Measurements from ENCODE around the gene KY.

KY gene

DNA sequence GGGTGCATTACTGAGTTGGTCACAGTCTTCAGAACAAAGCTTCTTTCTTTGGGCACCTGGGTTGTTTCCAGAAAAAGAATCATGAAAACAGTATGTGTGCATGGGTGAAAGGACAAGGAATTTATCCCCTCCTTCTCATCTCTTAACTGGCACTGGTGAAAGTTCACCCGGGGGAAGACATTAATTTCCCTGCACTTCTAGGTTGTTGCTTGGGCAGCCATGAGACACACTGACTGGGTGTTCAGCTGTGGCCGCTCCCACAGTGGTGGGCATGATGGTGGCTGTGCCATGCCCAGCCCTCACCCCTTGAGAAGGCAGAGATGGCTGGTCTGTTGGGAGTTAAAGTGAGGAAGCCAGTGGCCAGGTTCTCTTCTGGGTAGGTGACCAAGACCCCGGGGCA lies 16.6 kb upstream of the KY start:
- DNase-seq, result no peak

DNA sequence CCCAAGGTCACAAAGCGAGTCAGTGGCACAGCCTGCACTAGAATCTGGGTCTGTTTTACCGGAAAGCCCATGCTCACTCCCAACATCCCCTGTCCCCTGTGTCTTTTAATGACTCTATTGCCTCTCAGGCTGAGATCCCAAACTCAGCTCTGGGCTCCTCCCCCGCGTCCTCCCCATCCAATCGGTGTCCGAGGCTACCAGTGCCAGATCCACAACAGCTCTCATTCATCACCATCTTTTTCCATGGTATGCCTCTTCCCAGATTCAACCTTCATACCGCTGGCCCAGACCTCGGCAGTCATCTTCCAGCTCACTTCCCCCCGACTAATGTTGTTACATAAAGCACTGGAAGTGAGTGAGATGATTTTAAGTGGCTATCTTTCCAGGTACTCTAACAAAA lies 16.1 kb upstream of the KY start:
- no peak for DNase-seq

- no peak for DNase-seq
Measured at GRCh38 chr3:134666466-134666865, 15.6 kb upstream of the KY start.

DNA sequence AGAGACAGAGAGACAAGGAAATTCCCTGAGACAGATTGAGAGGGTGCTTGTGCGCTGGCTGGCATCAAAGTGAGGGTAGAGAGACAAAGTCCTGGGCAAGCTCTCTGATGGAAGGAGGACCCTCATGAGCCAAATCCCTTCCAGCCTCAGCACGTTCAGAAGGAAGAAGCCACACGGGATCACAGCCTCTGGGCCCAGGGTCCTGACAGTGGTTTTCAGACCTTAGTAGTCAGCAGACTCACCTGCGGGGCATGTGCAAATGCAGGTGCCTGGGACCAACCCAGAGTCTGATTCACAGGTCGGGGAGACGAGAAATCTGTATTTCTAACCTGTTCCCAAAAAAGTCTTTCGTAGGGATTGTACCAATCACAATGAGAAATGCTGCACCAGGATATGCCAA lies 15.2 kb upstream of the KY start:
- no peak for DNase-seq

GRCh38 chr3:134665243-134665642 lies 14.4 kb upstream of the KY start:
- DNase-seq, result no peak

GRCh38 chr3:134663721-134664456 lies 13.1 kb upstream of the KY start:
- no peak for DNase-seq

DNA sequence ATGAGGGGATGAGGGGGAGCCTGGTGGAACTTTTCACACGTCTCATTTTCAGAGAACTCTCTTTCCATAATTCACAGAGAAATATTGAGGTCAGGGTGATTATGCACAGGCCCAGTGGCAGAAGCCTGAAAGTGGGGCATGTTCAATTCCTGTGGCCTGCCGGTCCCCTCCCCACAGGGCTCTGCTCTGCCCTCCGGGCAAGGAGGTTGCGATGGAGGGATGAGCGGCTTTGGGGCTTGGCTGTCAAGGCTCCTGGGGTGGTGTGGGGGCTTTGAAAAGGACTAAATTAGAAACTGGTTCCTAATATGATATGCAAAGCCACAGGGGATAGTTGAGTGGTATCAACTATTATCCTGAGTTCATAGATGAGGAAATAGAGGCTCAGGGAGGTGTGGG lies 9.2 kb upstream of the KY start:
- DNase-seq, result no peak

- no peak for DNase-seq
Measured at GRCh38 chr3:134659391-134660045, 8.7 kb upstream of the KY start.

- DNase-seq, result no peak
Measured at GRCh38 chr3:134658555-134658954, 7.7 kb upstream of the KY start.

GRCh38 chr3:134656211-134656800 lies 5.5 kb upstream of the KY start:
- DNase-seq, result no peak

DNA sequence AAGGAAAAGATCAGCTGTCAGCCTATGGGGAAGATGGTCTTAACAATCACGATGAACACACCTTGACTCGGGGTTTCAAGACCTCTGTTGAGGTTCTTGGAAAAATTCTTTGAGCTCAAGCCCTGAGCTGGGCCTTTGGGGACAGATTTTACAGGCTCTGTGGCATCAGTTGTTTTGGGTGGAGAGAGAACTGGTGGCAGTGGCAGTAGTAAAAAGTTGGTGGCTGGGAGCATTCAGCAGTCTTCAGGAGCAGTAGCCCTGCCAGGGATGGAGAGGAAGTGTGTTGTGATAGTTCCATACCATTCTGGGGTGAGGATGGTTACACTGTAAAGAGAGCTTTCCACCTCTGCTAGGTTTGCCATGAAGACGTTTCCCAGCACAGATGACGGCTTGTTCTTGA lies 4.9 kb upstream of the KY start:
- DNase-seq, result no peak

DNA sequence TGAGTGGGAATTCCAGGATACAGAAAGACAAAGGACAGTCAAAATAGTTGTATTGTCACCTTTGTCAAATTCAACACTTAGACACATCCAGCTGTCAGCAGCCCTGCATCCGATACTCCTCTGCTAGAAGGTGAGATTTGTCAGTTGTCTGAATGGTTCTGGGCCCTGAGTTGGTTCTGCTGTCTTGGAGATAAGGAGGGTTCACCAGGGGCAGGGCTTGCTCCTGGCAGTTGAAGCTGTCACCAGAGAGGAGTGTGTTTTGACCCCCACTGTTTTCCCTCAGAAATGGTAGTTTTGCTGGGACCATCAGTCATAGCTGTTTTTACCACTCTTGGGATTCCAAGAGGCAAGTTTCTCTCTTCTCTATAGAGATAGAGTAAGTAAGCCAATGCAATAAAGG lies 3.2 kb upstream of the KY start:
- DNase-seq, result no peak

DNA sequence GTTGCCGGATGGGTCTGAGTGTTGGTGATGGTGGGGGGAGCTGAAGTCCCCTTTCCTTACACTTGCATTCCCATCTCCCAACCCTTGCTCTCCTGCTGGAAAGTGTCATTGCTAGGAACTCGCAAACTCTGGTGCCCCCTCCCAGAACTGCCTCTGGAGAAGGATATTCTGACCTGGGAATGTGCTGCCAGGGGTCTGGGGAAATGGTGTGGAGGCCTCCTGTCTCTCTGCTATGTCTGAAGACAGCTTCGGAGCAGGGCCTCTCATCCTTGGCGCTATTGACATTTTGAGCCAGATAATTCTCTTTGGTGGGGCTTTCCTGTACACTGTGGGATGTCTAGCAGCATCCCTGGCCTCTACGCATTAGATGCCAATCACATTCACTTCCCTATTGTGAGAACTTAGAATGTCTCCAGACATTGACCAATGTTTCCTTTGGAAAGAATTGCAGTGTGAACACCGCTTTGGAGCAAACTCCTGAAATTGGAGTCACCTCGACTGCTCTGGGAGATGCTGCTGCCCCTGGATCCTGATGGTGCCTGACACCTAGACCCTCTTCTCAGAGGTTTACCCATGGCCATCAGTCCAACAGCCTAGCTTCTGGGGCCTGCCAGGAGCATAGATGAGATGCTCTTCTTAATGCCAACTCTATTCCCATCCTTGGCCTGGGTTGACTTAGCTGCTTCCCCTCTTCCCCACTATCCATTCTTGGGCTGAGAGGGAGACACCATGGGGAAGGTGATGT lies 2.2 kb upstream of the KY start:
- DNase-seq, result no peak

DNA sequence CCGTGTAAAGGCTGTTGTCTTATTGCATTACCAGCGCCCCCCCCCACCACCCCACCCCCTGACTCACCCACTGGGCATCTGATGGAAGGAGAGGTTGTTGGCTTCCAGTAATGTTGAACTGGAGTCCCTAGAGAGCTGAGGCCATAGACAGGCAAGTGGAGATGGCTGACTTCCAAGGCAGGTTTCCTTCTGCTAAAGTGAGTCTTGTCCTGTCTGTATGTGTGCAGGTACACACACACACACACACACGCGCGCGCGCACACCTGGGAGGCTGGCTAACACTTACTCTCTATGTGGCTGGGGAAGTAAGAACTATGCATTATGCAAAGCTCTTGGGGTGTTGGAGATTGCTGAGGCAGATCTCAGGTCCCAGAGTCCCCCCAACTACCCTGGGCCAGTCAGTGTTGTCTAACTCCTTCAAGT lies 1.6 kb upstream of the KY start:
- no peak for DNase-seq

- no peak for DNase-seq
Measured at GRCh38 chr3:134651347-134652041, 672 bp upstream of the KY start.

- no peak for DNase-seq
Measured at GRCh38 chr3:134649106-134649705, 1.6 kb downstream of the KY start.

DNA sequence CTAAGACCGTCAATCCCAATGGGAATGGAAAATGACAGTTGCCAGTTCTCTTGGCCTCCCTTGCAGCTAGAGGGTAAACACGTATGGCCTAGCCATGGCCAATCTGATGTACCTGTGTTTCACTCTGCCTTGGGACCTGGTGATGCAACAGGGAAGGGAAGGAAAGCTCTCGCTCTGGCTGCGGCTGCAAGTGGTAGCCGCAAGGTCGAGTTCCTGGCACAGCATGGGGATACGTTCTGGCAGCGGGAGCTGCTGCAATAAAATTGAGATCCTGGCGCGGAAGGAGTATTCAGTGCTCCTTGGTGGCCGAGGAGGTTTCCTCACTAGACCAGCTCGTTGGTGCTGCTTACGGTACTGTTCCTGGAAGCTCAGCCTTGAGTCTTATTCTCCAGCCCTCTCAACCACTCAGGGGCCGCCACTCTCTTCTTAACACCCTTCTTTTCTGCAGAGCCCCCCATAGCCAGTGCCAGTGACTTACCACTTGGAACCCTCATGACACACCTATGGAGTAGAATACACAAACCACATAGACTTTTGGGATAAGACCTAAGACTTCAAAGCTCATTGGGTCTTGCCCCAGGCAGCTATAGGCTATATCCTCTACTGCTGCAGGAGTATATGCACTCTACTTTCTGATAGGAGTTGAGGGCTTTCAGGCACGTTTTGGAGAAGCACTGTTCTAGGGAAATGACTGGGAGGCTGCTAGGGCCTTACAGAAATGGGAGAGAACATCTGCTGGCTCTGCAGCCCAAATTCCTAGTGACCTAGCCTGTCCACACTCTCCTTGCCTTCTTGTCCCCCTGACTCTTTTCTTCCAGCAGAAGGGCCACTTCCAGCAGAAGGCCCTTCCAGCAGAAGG lies 2.7 kb downstream of the KY start:
- no peak for DNase-seq

DNA sequence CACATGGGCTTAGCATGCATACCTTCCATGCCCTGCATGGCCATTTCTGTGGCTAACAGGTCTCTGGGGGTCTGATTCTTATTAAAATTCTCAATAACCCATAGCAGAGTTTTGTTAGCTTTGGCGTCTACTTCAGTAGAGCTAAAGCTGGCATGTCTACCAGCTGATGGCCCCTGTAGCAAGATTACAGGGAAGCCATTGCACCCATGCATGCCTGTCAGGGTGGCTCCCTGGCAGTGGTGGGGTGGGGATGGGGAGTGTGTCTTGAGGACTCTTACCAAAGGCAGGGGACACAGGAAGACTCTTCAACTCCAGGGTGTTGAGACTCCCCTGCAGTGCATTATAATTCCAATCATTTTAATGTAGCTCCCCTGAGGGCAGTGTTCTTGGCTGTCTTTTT lies 4.7 kb downstream of the KY start:
- DNase-seq, result no peak

- no peak for DNase-seq
Measured at GRCh38 chr3:134645515-134645914, 5.3 kb downstream of the KY start.

GRCh38 chr3:134644731-134645514 lies 5.9 kb downstream of the KY start:
- no peak for DNase-seq

DNA sequence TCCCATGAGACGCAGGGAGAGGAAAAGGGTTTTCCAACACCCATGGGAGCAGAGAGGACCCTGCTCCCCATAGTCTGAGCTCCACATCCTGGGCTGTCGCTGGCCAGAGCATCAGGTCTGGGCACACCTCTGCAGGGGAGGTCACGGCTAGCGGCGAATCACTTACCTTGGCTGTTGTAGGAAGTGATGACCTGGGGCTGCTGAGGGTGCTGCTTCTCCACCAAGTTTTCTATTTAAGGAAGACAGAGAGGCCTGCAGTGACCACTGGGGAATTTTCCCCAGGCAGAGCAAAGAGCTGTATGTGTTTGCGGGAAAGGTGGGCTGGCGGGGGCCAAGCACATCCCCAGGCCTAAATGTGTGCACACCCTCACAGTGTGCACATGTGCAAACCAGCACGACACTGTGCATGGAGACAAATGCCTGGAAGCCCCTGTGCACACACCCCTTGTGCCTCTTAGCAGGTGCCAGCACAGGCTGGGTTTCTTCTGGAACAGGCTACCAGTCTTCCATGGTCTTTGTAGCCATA lies 7.6 kb downstream of the KY start:
- DNase-seq, result no peak
